Measurements from ENCODE around the gene PAIP2.

PAIP2 gene

DNA sequence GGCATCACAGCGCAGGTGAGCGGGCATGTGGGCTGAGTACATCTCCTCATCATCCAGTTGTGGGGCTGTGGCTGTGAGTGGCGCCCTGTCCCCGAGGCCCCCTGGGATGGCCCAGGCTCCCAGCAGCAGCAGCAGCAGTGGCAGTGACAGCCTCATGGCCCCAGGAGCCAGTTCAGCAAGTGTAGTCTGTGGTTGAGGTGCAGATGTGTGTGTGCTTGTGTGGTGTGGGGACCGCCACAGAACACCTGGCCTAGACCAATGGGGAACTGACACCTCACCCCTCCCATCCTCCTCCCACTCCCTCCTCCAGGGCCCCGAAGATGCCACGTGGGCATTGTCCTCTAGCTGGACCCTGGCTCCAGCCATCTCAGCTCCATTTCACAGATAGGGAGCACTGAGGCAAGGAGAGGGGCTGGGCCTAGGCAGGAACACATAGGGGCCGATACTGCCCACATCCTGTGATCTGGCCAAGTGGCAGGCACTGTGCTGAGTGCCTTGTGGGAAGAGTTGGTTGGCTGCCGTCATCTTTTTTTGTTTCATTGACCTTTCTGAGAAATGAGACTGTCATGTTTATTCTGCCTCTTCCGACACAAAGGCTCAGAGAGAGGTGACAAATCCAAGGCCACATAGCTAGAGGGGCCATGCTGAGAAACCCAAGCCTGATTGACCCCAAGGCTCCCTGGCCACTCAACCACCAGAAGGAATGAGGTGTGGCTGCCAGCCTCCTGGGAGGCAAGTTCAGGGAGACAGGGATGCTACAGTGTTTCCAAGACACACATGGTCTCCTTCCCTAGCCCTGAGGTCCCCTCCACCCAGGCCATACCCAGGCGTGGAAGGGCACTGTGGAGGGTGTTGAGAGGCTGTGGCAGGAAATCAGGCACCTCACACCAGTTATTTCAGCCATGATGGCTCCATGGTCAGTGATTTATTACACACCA, 48.3 kb downstream of the PAIP2 start, which contains the start of gene MZB1:
MZB1 (minus strand) TSS at position 213 of the 938 bp plus-strand sequence; CDS start at position 156, 57 bp downstream.
- H3K79me1 ChIP-seq (ENCODE audit: low read depth, low read length) = peaks cover 2% of the 10 kb centered on the region
- H2BK15ac ChIP-seq (ENCODE audit: low read length) = peak within 1 kb of the TSS; percentile 60
- H2BK120ac ChIP-seq (ENCODE audit: low read depth, low read length) = peak within 1 kb of the TSS; percentile 32
- peaks cover 2 to 9% of the 10 kb centered on the region in 2 donors for H3K4me1 ChIP-seq (ENCODE audit: control insufficient read depth in 2 of 2, insufficient read depth in 1 of 2, low read depth in 1 of 2, low read length in 2 of 2)
- H3K27me3 ChIP-seq (ENCODE audit: control insufficient read depth in 3 of 3, insufficient read depth in 3 of 3, low read depth in 1 of 3, low read length in 3 of 3) = peaks cover 24 to 57% (median 37%) of the 10 kb centered on the region in 3 experiments
- H3K9ac ChIP-seq (ENCODE audit: low read depth, low read length, poor library complexity) = peak within 1 kb of the TSS; percentile 27
- no CpG with 5 or more reads among the region's 11 CpGs for WGBS, 2 donors (ENCODE audit: extremely low coverage in 2 of 2, insufficient read length in 2 of 2, insufficient replicate concordance in 1 of 2)
- no peak within 1 kb of the TSS for H4K8ac ChIP-seq (ENCODE audit: low read depth, low read length)
- peaks cover 0 to 17% of the 10 kb centered on the region in 2 donors for H3K9me3 ChIP-seq (replicated peaks in 1 of 2; ENCODE audit: control insufficient read depth in 2 of 2, insufficient read depth in 1 of 2, low read depth in 1 of 2, low read length in 2 of 2)
- peak within 1 kb of the TSS in 1 of 2 donors; percentile 23 for H3K4me3 ChIP-seq (ENCODE audit: low read length in 2 of 2)
- H2BK12ac ChIP-seq (ENCODE audit: low read length) = no peak within 1 kb of the TSS
- H3K18ac ChIP-seq (ENCODE audit: low read length) = no peak within 1 kb of the TSS
- H4K91ac ChIP-seq (ENCODE audit: low read depth, low read length, poor library complexity) = no peak within 1 kb of the TSS
- H2BK5ac ChIP-seq (ENCODE audit: low read length) = no peak within 1 kb of the TSS
- H3K36me3 ChIP-seq (replicated peaks in 1 of 2; ENCODE audit: control insufficient read depth in 2 of 2, insufficient read depth in 2 of 2, low read length in 2 of 2) = no peaks in the 10 kb centered on the region
- no peak within 1 kb of the TSS for H3K4me2 ChIP-seq (ENCODE audit: insufficient read depth, low read length, poor library complexity, severe bottlenecking)
- H3K23ac ChIP-seq (ENCODE audit: low read depth, low read length, poor library complexity) = no peak within 1 kb of the TSS
- peak within 1 kb of the TSS; percentile 69 for H2AFZ ChIP-seq (ENCODE audit: low read length)
- H3K14ac ChIP-seq (ENCODE audit: low read length) = no peak within 1 kb of the TSS
- no peak for DNase-seq (ENCODE audit: low spot score)
- H3K27ac ChIP-seq (replicated peaks; ENCODE audit: low read length) = no peak within 1 kb of the TSS
- no peak within 1 kb of the TSS for H3K4ac ChIP-seq (ENCODE audit: low read length)
- H2AK5ac ChIP-seq (ENCODE audit: low read depth, low read length) = no peak within 1 kb of the TSS

DNA sequence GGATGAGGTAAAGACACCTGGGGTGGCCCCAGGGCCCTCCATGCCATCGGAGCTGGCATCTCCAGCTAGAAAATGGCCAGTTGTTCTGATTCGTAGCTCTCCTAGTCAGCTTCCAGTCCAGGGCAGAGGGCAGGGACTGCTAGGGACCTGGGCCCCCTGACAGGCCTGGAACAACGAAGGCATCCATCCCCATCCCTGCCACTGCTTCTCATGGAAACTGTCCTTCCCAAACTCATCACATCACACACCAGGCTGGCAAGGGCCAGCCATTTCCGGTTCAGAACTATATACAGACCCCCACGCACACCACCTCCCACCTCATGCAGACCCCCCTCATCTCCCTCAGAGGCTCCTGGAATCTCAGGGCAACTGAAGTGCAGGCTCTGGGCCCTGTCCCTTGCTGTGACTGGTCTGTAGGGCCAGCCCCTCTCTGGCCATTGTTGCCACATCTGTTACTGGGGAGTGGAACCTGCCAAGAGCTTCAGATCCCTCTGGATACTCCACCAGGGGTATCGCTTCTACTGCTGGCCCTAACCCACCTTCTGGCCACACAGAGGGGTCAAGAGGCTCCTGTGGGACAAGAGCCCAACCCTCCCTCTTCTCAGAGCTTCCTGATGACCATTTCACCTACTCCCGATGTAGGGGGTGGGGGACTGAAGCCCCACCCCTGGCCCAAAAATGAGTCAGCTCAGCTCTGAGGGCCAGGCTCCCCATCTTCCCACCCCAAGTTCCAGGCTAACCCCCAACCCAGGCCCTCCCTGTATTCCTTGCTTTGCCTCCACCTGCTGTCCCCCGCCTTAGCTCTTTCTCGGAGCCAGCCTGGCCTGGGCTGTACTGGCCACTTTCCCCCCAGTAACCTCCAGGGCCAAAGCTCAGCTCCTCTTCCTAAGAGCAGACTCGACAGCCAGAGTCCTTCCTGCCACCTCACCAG, 49.2 kb downstream of the PAIP2 start:
- Histone ChIP-seq H2BK15ac (ENCODE audit: low read length) (peak overlapping the region; percentile 60), H3K14ac (ENCODE audit: low read length) (no peak overlapping the region), H2AK5ac (ENCODE audit: low read depth, low read length) (peak overlapping the region; percentile 89), H2AFZ (ENCODE audit: low read length) (peak overlapping the region; percentile 69), H3K27me3 (ENCODE audit: control insufficient read depth in 3 of 3, insufficient read depth in 3 of 3, low read depth in 1 of 3, low read length in 3 of 3) (peaks cover 25 to 62% (median 46%) of the 10 kb centered on the region in 3 experiments), H4K8ac (ENCODE audit: low read depth, low read length) (no peak overlapping the region), H3K9me3 (replicated peaks in 1 of 2; ENCODE audit: control insufficient read depth in 2 of 2, insufficient read depth in 1 of 2, low read depth in 1 of 2, low read length in 2 of 2) (peaks cover 0 to 17% of the 10 kb centered on the region in 2 donors), H3K4me2 (ENCODE audit: insufficient read depth, low read length, poor library complexity, severe bottlenecking) (no peak overlapping the region), H3K79me1 (ENCODE audit: low read depth, low read length) (peaks cover 2% of the 10 kb centered on the region), H3K18ac (ENCODE audit: low read length) (peak overlapping the region; percentile 55), H2BK5ac (ENCODE audit: low read length) (no peak overlapping the region), H2BK12ac (ENCODE audit: low read length) (peak overlapping the region; percentile 19), H3K9ac (ENCODE audit: low read depth, low read length, poor library complexity) (no peak overlapping the region), H3K27ac (replicated peaks; ENCODE audit: low read length) (no peak overlapping the region), H3K4me1 (ENCODE audit: control insufficient read depth in 2 of 2, insufficient read depth in 1 of 2, low read depth in 1 of 2, low read length in 2 of 2) (peaks cover 2 to 9% of the 10 kb centered on the region in 2 donors), H3K4me3 (ENCODE audit: low read length in 2 of 2) (no peak overlapping the region), H4K91ac (ENCODE audit: low read depth, low read length, poor library complexity) (no peak overlapping the region), H2BK120ac (ENCODE audit: low read depth, low read length) (no peak overlapping the region), H3K23ac (ENCODE audit: low read depth, low read length, poor library complexity) (peak overlapping the region; percentile 97), H3K36me3 (replicated peaks in 1 of 2; ENCODE audit: control insufficient read depth in 2 of 2, insufficient read depth in 2 of 2, low read length in 2 of 2) (no peaks in the 10 kb centered on the region), H3K4ac (ENCODE audit: low read length) (peak overlapping the region; percentile 90)
- DNase-seq (ENCODE audit: low spot score) = no peak
- WGBS, 2 donors (ENCODE audit: extremely low coverage in 2 of 2, insufficient read length in 2 of 2, insufficient replicate concordance in 1 of 2) = no CpG with 5 or more reads among the region's 10 CpGs

DNA sequence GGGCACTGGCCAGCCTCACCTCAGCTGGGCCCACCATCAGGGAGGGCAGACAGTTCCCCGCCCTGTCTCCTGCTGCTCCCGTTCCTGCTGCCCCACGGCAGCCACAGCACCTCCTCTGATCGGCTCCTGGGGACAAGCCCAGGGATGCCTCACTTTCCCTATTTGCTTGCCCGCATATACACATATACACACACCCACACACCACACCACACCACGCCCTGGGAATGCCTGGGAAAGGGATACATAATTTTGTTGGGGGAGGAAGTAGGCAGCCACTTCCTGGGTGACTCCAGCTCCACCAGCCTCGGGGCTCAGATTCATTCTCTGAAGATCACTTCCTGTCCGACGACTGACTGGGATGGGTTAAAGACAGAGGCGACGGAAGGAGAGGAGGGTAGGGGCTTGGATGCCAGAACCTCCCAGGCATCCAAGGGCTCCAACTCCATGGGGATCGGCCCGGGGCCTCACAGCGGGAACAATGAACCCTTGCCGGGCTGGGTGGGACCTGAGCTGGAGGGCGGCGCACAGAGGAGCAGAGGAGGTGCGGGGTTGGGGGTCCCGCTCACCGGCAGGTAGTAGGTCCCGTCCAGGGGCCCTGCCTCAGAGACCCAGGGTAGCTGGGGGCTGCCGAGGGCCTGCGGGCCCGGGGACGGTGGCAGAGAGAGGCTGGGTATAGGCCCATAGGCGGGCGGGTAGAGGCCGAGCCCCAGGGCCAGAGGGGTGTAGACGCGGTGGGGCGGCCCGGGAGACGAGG, 50.1 kb downstream of the PAIP2 start:
- H3K9ac ChIP-seq (ENCODE audit: low read depth, low read length, poor library complexity) = peak overlapping the region; percentile 60
- H3K9me3 ChIP-seq (replicated peaks in 1 of 2; ENCODE audit: control insufficient read depth in 2 of 2, insufficient read depth in 1 of 2, low read depth in 1 of 2, low read length in 2 of 2) = peaks cover 0 to 17% of the 10 kb centered on the region in 2 donors
- no peak overlapping the region for H3K27ac ChIP-seq (replicated peaks; ENCODE audit: low read length)
- peaks cover 2% of the 10 kb centered on the region for H3K79me1 ChIP-seq (ENCODE audit: low read depth, low read length)
- no peak overlapping the region for H4K8ac ChIP-seq (ENCODE audit: low read depth, low read length)
- no peaks in the 10 kb centered on the region for H3K36me3 ChIP-seq (replicated peaks in 1 of 2; ENCODE audit: control insufficient read depth in 2 of 2, insufficient read depth in 2 of 2, low read length in 2 of 2)
- H3K18ac ChIP-seq (ENCODE audit: low read length) = peak overlapping the region; percentile 87
- H3K27me3 ChIP-seq (ENCODE audit: control insufficient read depth in 3 of 3, insufficient read depth in 3 of 3, low read depth in 1 of 3, low read length in 3 of 3) = peaks cover 25 to 53% (median 46%) of the 10 kb centered on the region in 3 experiments
- H3K14ac ChIP-seq (ENCODE audit: low read length) = no peak overlapping the region
- peak overlapping the region; percentile 19 for H2BK12ac ChIP-seq (ENCODE audit: low read length)
- peaks cover 2 to 9% of the 10 kb centered on the region in 2 donors for H3K4me1 ChIP-seq (ENCODE audit: control insufficient read depth in 2 of 2, insufficient read depth in 1 of 2, low read depth in 1 of 2, low read length in 2 of 2)
- H4K91ac ChIP-seq (ENCODE audit: low read depth, low read length, poor library complexity) = no peak overlapping the region
- WGBS, 2 donors (ENCODE audit: extremely low coverage in 2 of 2, insufficient read length in 2 of 2, insufficient replicate concordance in 1 of 2) = no CpG with 5 or more reads among the region's 33 CpGs
- H3K23ac ChIP-seq (ENCODE audit: low read depth, low read length, poor library complexity) = peak overlapping the region; percentile 97
- peak overlapping the region; percentile 91 for H2BK120ac ChIP-seq (ENCODE audit: low read depth, low read length)
- H2BK15ac ChIP-seq (ENCODE audit: low read length) = peak overlapping the region; percentile 58
- no peak overlapping the region for H3K4me3 ChIP-seq (ENCODE audit: low read length in 2 of 2)
- peak overlapping the region; percentile 89 for H2AK5ac ChIP-seq (ENCODE audit: low read depth, low read length)
- H3K4ac ChIP-seq (ENCODE audit: low read length) = peak overlapping the region; percentile 90
- H3K4me2 ChIP-seq (ENCODE audit: insufficient read depth, low read length, poor library complexity, severe bottlenecking) = peak overlapping the region; percentile 66
- H2BK5ac ChIP-seq (ENCODE audit: low read length) = no peak overlapping the region
- H2AFZ ChIP-seq (ENCODE audit: low read length) = no peak overlapping the region
- no peak for DNase-seq (ENCODE audit: low spot score)
